Caco-2 (cell line): Measurements from ENCODE around the gene SDK2. TPM values are rescaled to one million over a fixed set of nuclear protein-coding genes. Genes with fewer than 3 reads are reported as not detected.

ENCODE experiments used
- BruUV-seq: library from RNA; stranded (reverse); fragments of 400-500 nt; replicated peaks from 2 replicates; lab custom pipeline; 2021; lab: Mats Ljungman, UMichigan
- CTCF ChIA-PET: fragments of 300-600 bp; sonication (Branson Sonifier 250); formaldehyde crosslinking; loops from one replicate; lab custom pipeline; 2022; ENCODE audit warnings: antibody characterized with exemption; lab: Charles Lee
- POLR2A ChIA-PET: fragments of 300-600 bp; sonication (Branson Sonifier 250); formaldehyde crosslinking; loops from one replicate; lab custom pipeline; 2022; ENCODE audit warnings: antibody characterized with exemption; lab: Charles Lee
- DNase-seq, 2 experiments: peaks; one replicate each; pipeline versions ENCODE4 v3.0.0 to v3.0.0-alpha.2; 2020 to 2022
- H3K27me3 ChIP-seq: replicated peaks from 2 replicates; pipeline ENCODE4 v1.6.0; 2011; ENCODE audit warnings: low read length; ENCODE audit not compliant: control insufficient read depth, insufficient read depth
- H3K36me3 ChIP-seq: 2 replicates; pipeline ENCODE4 v1.5.1; 2011; ENCODE audit warnings: low read length; ENCODE audit not compliant: control insufficient read depth, insufficient read depth
- H3K4me1 ChIP-seq: fragments of 250-450 bp; sonication (Bioruptor Pico); 2 replicates; pipeline ENCODE4 v1.5.1; 2020; ENCODE audit warnings: mild to moderate bottlenecking
- H3K4me3 ChIP-seq: 2 replicates; pipeline ENCODE4 v1.5.1; 2011; ENCODE audit warnings: low read depth, mild to moderate bottlenecking, control low read depth, low read length
- H3K9me3 ChIP-seq: fragments of 250-450 bp; sonication (Bioruptor Pico); 2 replicates; pipeline ENCODE4 v1.5.1; 2020; ENCODE audit warnings: mild to moderate bottlenecking, moderate library complexity
- H3K27ac Mint-ChIP-seq: one replicate; pipeline ENCODE4 v1.8.0; 2022; ENCODE audit warnings: mixed read lengths; ENCODE audit not compliant: unreplicated experiment
- H3K27me3 Mint-ChIP-seq: one replicate; pipeline ENCODE4 v1.8.0; 2022; ENCODE audit warnings: mixed read lengths; ENCODE audit not compliant: insufficient read depth, unreplicated experiment
- H3K36me3 Mint-ChIP-seq: one replicate; pipeline ENCODE4 v1.8.0; 2022; ENCODE audit warnings: mild to moderate bottlenecking, mixed read lengths; ENCODE audit not compliant: insufficient read depth, unreplicated experiment
- H3K4me1 Mint-ChIP-seq: one replicate; pipeline ENCODE4 v1.8.0; 2022; ENCODE audit warnings: low read depth, mixed read lengths; ENCODE audit not compliant: unreplicated experiment
- H3K4me3 Mint-ChIP-seq: one replicate; pipeline ENCODE4 v1.8.0; 2022; ENCODE audit warnings: mild to moderate bottlenecking, moderate library complexity, mixed read lengths; ENCODE audit not compliant: unreplicated experiment
- H3K9me3 Mint-ChIP-seq: one replicate; pipeline ENCODE4 v1.8.0; 2022; ENCODE audit warnings: mixed read lengths; ENCODE audit not compliant: unreplicated experiment
- CTCF ChIP-seq, 2 experiments: fragments of 200-600 bp in 1 of 2; IDR thresholded peaks; 1 replicate in 1 of 2; 2 replicates in 1 of 2; pipeline versions ENCODE4 v1.5.1 to v1.8.0; 2011 to 2022; ENCODE audit warnings: antibody characterized with exemption in 1 of 2, control low read depth in 1 of 2, inconsistent platforms in 1 of 2, low read depth in 1 of 2, low read length in 1 of 2, mild to moderate bottlenecking in 1 of 2, moderate library complexity in 1 of 2; ENCODE audit not compliant: insufficient read depth in 1 of 2, severe bottlenecking in 1 of 2, unreplicated experiment in 1 of 2
- intact Hi-C: fragments of 100-400 bp; cut with micrococcal nuclease; formaldehyde crosslinking; loops from one replicate; pipeline ENCODE4 v1.10.0; 2022; ENCODE audit not compliant: unreplicated experiment
- total RNA-seq: library from RNA; stranded (reverse); gene quantifications from 2 replicates; pipeline ENCODE4 v1.2.3, GENCODE V29; 2022

Gene SDK2
- total RNA-seq, 1 experiment from 2014 or later = 0.09 TPM

DNA sequence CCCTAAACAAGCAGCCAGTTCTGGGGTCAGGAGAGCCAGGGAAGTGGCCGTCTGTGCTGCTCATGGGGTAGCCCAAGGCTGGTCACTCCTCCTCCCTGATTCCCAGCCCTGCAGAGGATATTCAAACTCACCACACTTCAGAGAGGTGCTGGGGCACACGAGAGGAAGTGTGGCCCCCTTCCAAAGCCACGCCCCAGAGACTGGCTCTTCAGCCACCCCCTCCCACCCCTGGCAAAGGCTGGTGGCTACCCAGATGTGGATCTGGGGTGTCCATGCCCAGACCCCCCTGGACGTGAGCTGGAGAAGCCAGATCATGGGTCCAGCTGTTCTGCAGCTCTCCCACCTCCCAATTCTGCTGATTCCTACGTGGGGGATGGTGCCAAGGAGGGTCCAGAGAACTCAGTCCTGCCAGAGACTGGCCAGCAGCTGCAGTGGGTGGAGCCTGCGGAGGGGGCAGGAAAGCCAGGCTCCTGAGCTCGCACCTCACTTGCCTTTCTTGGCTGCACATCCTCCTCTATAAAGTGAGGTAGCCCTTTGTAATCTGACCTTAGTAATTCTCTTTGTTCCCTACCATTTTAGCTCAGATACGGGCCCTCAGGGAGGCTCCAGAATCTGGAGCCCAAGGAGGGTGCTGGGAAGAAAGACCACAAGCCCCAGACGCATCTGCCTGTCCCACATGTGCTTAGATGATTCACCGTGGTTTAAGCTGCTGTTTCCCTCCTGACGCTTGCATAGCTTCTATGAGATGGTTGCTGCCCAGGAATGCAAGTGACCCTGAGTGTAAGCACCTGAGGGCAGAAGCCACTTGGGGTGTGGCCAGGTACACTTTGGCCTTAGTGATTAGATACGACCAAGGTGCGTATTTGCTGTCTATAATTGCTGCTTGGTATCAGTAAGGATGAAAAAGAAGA, 15.3 kb downstream of the SDK2 start:
- DNase-seq = no peak
- no peaks in the 10 kb centered on the region for H3K4me1 Mint-ChIP-seq
- no peaks in the 10 kb centered on the region; the same call in 1 of the 2 replicates for H3K27me3 ChIP-seq

GRCh38 chr17:73625991-73626673, 18.1 kb downstream of the SDK2 start:
- no peak overlapping the region for H3K4me3 ChIP-seq
- no TSS peak for BruUV-seq
- H3K4me3 Mint-ChIP-seq = no peak overlapping the region
- ChIA-PET POLR2A (no interaction called here), CTCF (interaction anchor here (0.6 kb wide), 1 partner anchor 20 kb away, joined by 3 read pairs; no protein-coding TSS in a partner anchor)
- H3K4me1 ChIP-seq = peaks cover 8% of the 10 kb centered on the region; the same call in 1 of the 2 replicates
- no peaks in the 10 kb centered on the region for H3K4me1 Mint-ChIP-seq
- intact Hi-C loops = no loop called here
- no peak for DNase-seq
- H3K9me3 Mint-ChIP-seq = no peaks in the 10 kb centered on the region
- H3K27me3 ChIP-seq = no peaks in the 10 kb centered on the region
- no peak overlapping the region for H3K27ac Mint-ChIP-seq
- no peaks in the 10 kb centered on the region for H3K36me3 Mint-ChIP-seq
- TF ChIP-seq CTCF (IDR thresholded peaks at IDR 0.05; ENCODE audit: insufficient read depth in 1 of 2, low read depth in 1 of 2, low read length in 1 of 2, severe bottlenecking in 1 of 2, unreplicated experiment in 1 of 2) = no peak
- no peaks in the 10 kb centered on the region for H3K27me3 Mint-ChIP-seq
- H3K9me3 ChIP-seq = no peaks in the 10 kb centered on the region
- no peaks in the 10 kb centered on the region for H3K36me3 ChIP-seq

More for the DNA sequence above, 15.3 kb downstream of the SDK2 start:
- no peak for TF ChIP-seq CTCF (IDR thresholded peaks at IDR 0.05; ENCODE audit: insufficient read depth in 1 of 2, low read depth in 1 of 2, low read length in 1 of 2, severe bottlenecking in 1 of 2, unreplicated experiment in 1 of 2)
- intact Hi-C loops = no loop called here
- no peak overlapping the region for H3K27ac Mint-ChIP-seq
- Histone ChIP-seq H3K36me3 (no peaks in the 10 kb centered on the region), H3K4me3 (no peak overlapping the region), H3K4me1 (peaks cover 8% of the 10 kb centered on the region; the same call in 1 of the 2 replicates), H3K9me3 (no peaks in the 10 kb centered on the region)
- peaks cover 5% of the 10 kb centered on the region for H3K27me3 Mint-ChIP-seq
- H3K9me3 Mint-ChIP-seq = no peaks in the 10 kb centered on the region
- POLR2A ChIA-PET = no interaction called here
- no TSS peak for BruUV-seq
- CTCF ChIA-PET = interaction anchor here (0.6 kb wide), 1 partner anchor 138 kb away, joined by 4 read pairs; no protein-coding TSS in a partner anchor
- no peaks in the 10 kb centered on the region for H3K36me3 Mint-ChIP-seq
- no peak overlapping the region for H3K4me3 Mint-ChIP-seq

DNA sequence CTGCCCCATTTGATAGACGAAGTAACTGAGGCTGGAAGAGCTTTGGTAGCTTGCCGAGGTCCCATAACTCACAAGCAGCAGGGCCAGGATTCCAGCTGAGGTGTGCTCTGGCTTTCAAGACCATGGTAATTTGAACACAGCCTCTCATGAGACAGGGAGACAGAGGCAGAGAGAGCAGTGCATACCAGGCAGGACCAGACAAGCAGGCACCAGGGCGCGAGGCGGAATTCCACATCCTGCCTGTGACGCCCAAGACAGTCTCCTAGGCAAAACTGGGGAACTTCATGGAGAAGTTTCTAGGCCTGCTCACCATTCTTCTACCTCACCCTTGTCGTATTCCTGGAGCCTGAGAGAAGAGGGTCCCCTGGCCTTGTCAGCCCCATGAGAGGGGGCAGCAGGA, 19.2 kb downstream of the SDK2 start:
- H3K4me3 ChIP-seq = no peak overlapping the region
- DNase-seq = no peak
- H3K9me3 ChIP-seq = no peaks in the 10 kb centered on the region
- POLR2A ChIA-PET = no interaction called here
- no peaks in the 10 kb centered on the region for H3K9me3 Mint-ChIP-seq
- H3K4me1 Mint-ChIP-seq = no peaks in the 10 kb centered on the region
- no peaks in the 10 kb centered on the region for H3K27me3 Mint-ChIP-seq
- TF ChIP-seq CTCF (IDR thresholded peaks at IDR 0.05; ENCODE audit: insufficient read depth in 1 of 2, low read depth in 1 of 2, low read length in 1 of 2, severe bottlenecking in 1 of 2, unreplicated experiment in 1 of 2) = no peak
- intact Hi-C loops = no loop called here
- CTCF ChIA-PET = no interaction called here
- no peaks in the 10 kb centered on the region for H3K36me3 ChIP-seq
- peaks cover 8% of the 10 kb centered on the region; the same call in 1 of the 2 replicates for H3K4me1 ChIP-seq
- H3K27ac Mint-ChIP-seq = no peak overlapping the region
- H3K4me3 Mint-ChIP-seq = no peak overlapping the region
- no TSS peak for BruUV-seq
- H3K36me3 Mint-ChIP-seq = no peaks in the 10 kb centered on the region
- no peaks in the 10 kb centered on the region for H3K27me3 ChIP-seq
